Ishikawa (cell line): Measurements from ENCODE around the gene TKTL1.

Experiments used
- CEBPB ChIP-seq: IDR thresholded peaks from 2 replicates; pipeline ENCODE4 v1.6.1; 2012
- CREB1 ChIP-seq: IDR thresholded peaks from 2 replicates; pipeline ENCODE4 v1.6.1; 2012; ENCODE audit warnings: low read depth
- EGR1 ChIP-seq: IDR thresholded peaks from 2 replicates; pipeline ENCODE4 v1.6.1; 2012
- EP300 ChIP-seq: IDR thresholded peaks from 2 replicates; pipeline ENCODE4 v1.6.1; 2012; ENCODE audit warnings: borderline replicate concordance
- FOXM1 ChIP-seq: IDR thresholded peaks from 2 replicates; pipeline ENCODE4 v1.6.1; 2012; ENCODE audit warnings: low read depth, borderline replicate concordance
- RAD21 ChIP-seq: IDR thresholded peaks from 2 replicates; pipeline ENCODE4 v1.6.1; 2012; ENCODE audit warnings: low read depth
- REST ChIP-seq: IDR thresholded peaks from 2 replicates; pipeline ENCODE4 v1.6.1; 2012; ENCODE audit warnings: low read depth, mild to moderate bottlenecking
- YY1 ChIP-seq: IDR thresholded peaks from 2 replicates; pipeline ENCODE4 v1.6.1; 2012; ENCODE audit warnings: low read depth

- TF ChIP-seq EGR1 (no peak), RAD21 (no peak), FOXM1 (no peak), YY1 (no peak), CREB1 (no peak), REST (no peak), EP300 (no peak), CEBPB (no peak)
Observed at GRCh38 chrX:154367474-154368308, 72.1 kb downstream of the TKTL1 start.
